ENCODE data around the gene SORL1.

SORL1 gene

GRCh38 chr11:121426476-121427399 lies 25.4 kb upstream of the SORL1 start:
- DNase-seq = peak; percentile 48

DNA sequence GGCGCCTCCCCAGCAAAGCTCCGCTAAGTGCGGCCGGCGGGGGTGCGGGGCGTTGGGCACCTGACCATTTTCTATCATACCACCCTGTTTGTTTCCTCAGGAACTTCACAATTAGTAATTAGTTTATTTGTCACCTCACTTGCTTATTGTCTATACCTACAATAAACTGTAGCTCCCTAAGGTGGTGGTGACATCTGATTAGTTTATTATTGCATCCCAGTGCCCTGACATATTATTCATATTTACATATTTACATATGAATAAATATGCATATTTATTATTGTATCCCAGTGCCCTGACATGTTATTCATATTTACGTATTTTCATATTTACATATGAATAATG lies 24.7 kb upstream of the SORL1 start:
- DNase-seq = no peak

DNA sequence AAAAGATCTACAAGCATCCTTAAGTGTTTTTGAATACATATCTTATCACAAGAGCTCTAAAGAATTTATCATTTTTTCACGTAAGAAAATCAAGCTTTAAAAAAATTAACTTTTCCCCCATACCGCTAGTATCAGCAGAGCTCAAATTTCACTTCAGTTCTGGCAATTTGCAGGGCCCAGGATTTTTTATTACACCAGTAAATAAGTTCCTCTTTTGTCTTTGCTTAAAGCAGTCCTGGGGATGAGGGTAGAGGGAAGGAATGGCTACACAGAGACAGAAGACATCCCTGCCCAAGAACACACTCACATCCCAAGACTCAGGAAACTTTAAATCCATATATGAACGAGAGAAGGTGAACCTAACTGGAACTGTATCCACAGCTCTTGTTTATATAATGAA lies 22.6 kb upstream of the SORL1 start:
- DNase-seq = no peak

GRCh38 chr11:121431820-121432526 lies 20.1 kb upstream of the SORL1 start:
- DNase-seq = no peak

- DNase-seq = no peak
Measured at GRCh38 chr11:121435132-121435531, 17.0 kb upstream of the SORL1 start.

- no peak for DNase-seq
Measured at GRCh38 chr11:121435551-121436511, 16.3 kb upstream of the SORL1 start.

DNA sequence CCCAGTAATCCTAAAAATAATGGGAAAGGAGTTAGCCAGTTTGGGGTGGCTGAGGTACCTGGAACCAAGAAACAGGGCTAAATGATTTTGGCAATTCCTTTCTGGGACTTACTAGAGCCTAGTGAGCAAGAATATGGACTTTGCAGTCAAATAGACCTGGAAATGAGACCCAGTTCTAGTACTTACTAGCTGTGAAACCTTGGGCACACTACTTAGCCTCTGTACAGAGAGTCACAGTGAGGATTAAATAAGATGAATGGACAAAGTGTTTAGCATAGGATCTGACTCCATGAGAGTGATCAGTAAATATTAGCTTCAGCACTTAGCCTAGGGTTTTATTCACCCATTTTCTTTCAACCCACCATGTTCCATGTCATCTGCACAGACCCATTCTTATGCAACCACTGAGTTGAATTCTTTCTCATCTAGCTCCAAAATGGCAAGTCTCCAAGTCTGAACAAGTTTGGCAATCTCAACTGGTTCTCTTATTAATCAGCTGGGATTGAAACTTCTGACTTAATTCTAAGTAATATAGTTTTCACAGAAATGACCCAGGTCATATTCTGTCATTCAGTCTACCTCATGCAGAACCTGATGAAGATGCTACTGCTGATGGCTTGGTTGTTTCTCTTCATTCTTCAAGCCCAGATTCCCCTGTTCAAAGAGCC lies 15.0 kb upstream of the SORL1 start:
- no peak for DNase-seq

- no peak for DNase-seq
Measured at GRCh38 chr11:121437686-121438078, 14.4 kb upstream of the SORL1 start.

DNA sequence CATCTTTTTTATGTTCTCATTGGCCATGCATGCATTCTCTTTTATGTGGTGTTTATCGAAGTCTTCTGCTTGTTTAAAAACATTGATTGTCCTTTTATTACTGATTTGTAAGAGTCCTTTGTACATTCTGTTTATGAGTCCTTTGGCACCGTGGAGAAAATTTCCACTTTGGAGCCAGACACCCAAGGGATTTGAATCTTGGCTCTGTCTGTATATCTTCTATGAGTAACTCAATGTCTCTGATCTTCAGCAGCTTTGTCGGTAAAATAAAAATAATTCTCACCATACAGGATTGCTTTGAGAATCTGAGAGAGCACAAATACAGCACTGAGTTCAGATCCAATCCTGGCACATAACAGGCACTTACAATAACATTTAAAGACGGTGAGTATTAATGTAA lies 12.8 kb upstream of the SORL1 start:
- no peak for DNase-seq

GRCh38 chr11:121439759-121440158 lies 12.4 kb upstream of the SORL1 start:
- no peak for DNase-seq

DNA sequence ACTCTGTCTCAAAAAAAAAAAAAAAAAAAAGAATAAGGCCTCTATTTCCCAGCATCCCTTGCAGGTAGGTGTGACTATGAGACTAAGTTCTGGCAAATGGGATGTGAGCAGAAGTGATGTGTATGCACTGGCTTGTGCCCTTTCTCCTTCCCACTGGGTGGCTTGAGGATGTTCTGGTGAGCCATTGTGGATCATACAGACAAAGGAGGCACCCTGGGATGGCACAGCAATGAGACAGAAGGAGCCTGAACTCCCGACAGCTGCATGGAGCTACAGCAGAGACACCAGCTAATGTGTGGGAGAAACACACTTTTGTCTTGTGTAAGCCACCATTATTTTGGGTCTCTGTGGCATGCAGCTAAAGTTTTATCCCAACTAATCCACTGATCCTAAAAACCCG lies 10.6 kb upstream of the SORL1 start:
- DNase-seq = no peak

GRCh38 chr11:121443688-121444275 lies 8.3 kb upstream of the SORL1 start:
- DNase-seq = no peak

- DNase-seq = no peak
Measured at GRCh38 chr11:121444526-121444925, 7.6 kb upstream of the SORL1 start.

GRCh38 chr11:121445071-121445768 lies 6.9 kb upstream of the SORL1 start:
- DNase-seq = no peak

DNA sequence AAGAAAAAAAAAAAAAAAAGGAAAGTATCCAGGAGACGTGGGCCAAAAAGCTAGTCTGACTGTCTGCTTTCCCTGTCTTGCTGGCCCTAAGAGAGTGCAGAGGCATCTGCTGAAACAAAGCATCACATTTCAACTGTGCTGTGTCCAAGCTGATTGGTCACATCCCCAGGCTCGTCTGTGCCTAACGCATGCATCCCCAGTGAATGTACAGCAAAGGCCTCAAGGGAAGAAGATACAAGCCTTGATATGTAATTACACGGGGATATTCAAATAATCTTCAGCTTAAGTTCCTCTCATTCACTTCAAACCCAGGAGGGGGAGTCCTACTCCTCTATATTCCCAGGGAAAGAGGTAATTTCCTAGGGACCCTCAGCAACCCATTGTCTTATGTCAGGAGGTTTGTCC lies 5.4 kb upstream of the SORL1 start:
- DNase-seq = no peak

GRCh38 chr11:121448011-121448410 lies 4.1 kb upstream of the SORL1 start:
- DNase-seq = no peak

DNA sequence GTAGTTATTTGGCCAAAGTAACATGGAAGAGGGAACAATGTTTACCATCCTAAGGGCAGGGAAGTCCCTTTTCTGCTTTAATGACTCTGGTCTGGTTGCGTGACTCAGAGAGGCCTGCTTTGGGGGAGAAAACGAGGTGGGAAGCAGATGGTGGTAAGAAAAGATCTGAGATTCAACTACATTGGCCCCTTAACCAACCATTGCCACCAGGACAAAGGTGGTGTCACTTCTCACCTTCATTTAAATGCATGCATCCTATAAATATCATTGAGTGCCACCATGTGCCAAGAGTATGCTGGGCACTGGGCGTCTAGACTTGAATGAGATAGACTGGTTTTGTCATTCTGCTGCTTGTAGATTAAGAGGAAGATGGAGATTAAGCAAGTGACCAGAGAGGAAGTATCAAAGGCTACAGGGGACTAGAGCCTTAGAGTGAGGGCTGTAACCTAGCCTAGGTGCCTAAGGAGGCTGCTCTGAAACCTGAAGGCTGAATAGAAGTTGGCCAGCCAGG lies 3.6 kb upstream of the SORL1 start:
- no peak for DNase-seq

DNA sequence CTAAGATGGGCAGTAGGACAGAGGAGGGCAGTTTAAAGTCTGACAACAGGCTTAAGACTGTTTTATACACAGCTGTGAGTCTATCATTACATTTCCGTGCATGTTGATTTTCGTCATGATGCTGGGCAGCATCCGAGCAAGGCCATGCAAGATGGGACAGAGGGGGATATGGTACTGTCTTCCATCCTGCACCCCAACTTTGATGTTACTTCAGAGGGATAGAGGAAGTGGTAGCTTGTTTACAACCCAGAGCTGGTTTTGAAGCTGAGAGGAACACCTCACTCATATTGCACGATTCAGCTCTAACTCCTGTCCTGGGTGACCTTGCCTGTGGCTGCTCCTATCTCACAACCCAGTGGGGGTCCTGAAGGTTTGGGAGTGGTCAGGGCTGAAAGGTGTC lies 3.0 kb upstream of the SORL1 start:
- DNase-seq = peak; percentile 46

DNA sequence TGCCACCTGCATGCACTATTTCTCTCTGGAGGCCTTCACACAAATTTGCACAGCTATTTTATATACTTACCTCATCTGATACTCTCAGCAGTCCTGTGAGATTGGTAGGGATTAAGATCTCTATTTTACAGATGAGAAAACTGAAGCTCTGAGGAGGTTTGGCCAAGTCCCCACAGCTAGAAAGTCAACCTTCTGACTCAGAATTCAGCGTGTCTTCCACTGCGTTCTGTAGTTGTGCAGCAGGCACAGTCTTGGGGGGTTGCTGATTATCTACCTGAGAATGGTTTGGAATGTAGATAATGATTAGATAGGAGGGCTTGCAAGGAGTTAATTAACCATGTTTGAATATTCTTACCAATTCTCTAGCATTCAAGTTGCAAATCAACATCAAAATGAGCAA lies 2.5 kb upstream of the SORL1 start:
- DNase-seq = no peak

GRCh38 chr11:121450401-121450800 lies 1.7 kb upstream of the SORL1 start:
- peak; percentile 53 for DNase-seq
